ENCODE results near the gene OR12D2. TPM values are rescaled to one million over a fixed set of nuclear protein-coding genes. Genes with fewer than 3 reads are reported as not detected.

The OR12D2 gene
- total RNA-seq, 2 experiments from 2014 or later, result not detected

- Histone ChIP-seq H2AFZ (ENCODE audit: low read length) (no peak overlapping the region), H3K9me2 (ENCODE audit: insufficient read depth, low read length) (no peaks in the 10 kb centered on the region), H4K20me1 (ENCODE audit: insufficient read depth, low read length) (no peaks in the 10 kb centered on the region), H3K4me2 (ENCODE audit: low read length) (no peak overlapping the region), H3K36me3 (ENCODE audit: insufficient read depth, low read length) (no peaks in the 10 kb centered on the region), H3K9me3 (ENCODE audit: low read length) (no peaks in the 10 kb centered on the region), H3K27ac (ENCODE audit: low read depth, low read length, poor library complexity, severe bottlenecking) (no peak overlapping the region), H3K4me1 (ENCODE audit: insufficient read depth, low read length, poor library complexity, severe bottlenecking) (no peaks in the 10 kb centered on the region), H3K79me2 (ENCODE audit: insufficient read depth, low read depth, low read length) (no peaks in the 10 kb centered on the region), H3K4me3 (ENCODE audit: low read depth, low read length, poor library complexity, severe bottlenecking) (no peak overlapping the region)
- ChIA-PET CTCF (ENCODE audit: unreplicated experiment) (no interaction called here), POLR2A (no interaction called here)
- intact Hi-C loops (cut with micrococcal nuclease; ENCODE audit: unreplicated experiment), result loop anchor here (1.0 kb wide), 1 partner anchor 213 kb away; no protein-coding TSS in a partner anchor
- DNase-seq (ENCODE audit: low spot score), result no peak
- BruUV-seq (replicated peaks), result no TSS peak
- no peak; the same call in 1 of the 2 replicates for TF ChIP-seq CTCF (conservative IDR thresholded peaks at IDR 0.05; ENCODE audit: low read length)
- no peak for TF ChIP-seq EZH2phosphoT487 (IDR thresholded peaks at IDR 0.05; ENCODE audit: borderline replicate concordance, low read depth, low read length)
Observed at GRCh38 chr6:29376003-29376402, 19.4 kb upstream of the OR12D2 start.

- TF ChIP-seq EZH2phosphoT487 (IDR thresholded peaks at IDR 0.05; ENCODE audit: borderline replicate concordance, low read depth, low read length), result no peak
- TF ChIP-seq CTCF (conservative IDR thresholded peaks at IDR 0.05; ENCODE audit: low read length), result no peak
- no peaks in the 10 kb centered on the region for H3K79me2 ChIP-seq (ENCODE audit: insufficient read depth, low read depth, low read length)
- intact Hi-C loops (cut with micrococcal nuclease; ENCODE audit: unreplicated experiment), result no loop called here
- H4K20me1 ChIP-seq (ENCODE audit: insufficient read depth, low read length), result no peaks in the 10 kb centered on the region
- ChIA-PET CTCF (ENCODE audit: unreplicated experiment) (no interaction called here), POLR2A (no interaction called here)
- H3K27ac ChIP-seq (ENCODE audit: low read depth, low read length, poor library complexity, severe bottlenecking), result no peak overlapping the region
- H3K4me1 ChIP-seq (ENCODE audit: insufficient read depth, low read length, poor library complexity, severe bottlenecking), result no peaks in the 10 kb centered on the region
- no peaks in the 10 kb centered on the region for H3K9me3 ChIP-seq (ENCODE audit: low read length)
- no TSS peak for BruUV-seq (replicated peaks)
- H3K4me3 ChIP-seq (ENCODE audit: low read depth, low read length, poor library complexity, severe bottlenecking), result no peak overlapping the region
- H3K4me2 ChIP-seq (ENCODE audit: low read length), result no peak overlapping the region
- no peaks in the 10 kb centered on the region for H3K9me2 ChIP-seq (ENCODE audit: insufficient read depth, low read length)
- no peak overlapping the region for H2AFZ ChIP-seq (ENCODE audit: low read length)
- no peaks in the 10 kb centered on the region for H3K36me3 ChIP-seq (ENCODE audit: insufficient read depth, low read length)
- DNase-seq (ENCODE audit: low spot score), result no peak
Observed at GRCh38 chr6:29388533-29388932, 6.9 kb upstream of the OR12D2 start.

GRCh38 chr6:29399525-29399924 lies 4.1 kb downstream of the OR12D2 start:
- TF ChIP-seq CTCF (conservative IDR thresholded peaks at IDR 0.05; ENCODE audit: low read length) (no peak), EZH2phosphoT487 (IDR thresholded peaks at IDR 0.05; ENCODE audit: borderline replicate concordance, low read depth, low read length) (no peak)
- no TSS peak for BruUV-seq (replicated peaks)
- Histone ChIP-seq H3K79me2 (ENCODE audit: insufficient read depth, low read depth, low read length) (no peaks in the 10 kb centered on the region), H3K4me3 (ENCODE audit: low read depth, low read length, poor library complexity, severe bottlenecking) (no peak overlapping the region), H2AFZ (ENCODE audit: low read length) (no peak overlapping the region), H3K27ac (ENCODE audit: low read depth, low read length, poor library complexity, severe bottlenecking) (no peak overlapping the region), H3K9me2 (ENCODE audit: insufficient read depth, low read length) (no peaks in the 10 kb centered on the region), H3K4me1 (ENCODE audit: insufficient read depth, low read length, poor library complexity, severe bottlenecking) (no peaks in the 10 kb centered on the region), H3K36me3 (ENCODE audit: insufficient read depth, low read length) (no peaks in the 10 kb centered on the region), H3K9me3 (ENCODE audit: low read length) (no peaks in the 10 kb centered on the region), H4K20me1 (ENCODE audit: insufficient read depth, low read length) (no peaks in the 10 kb centered on the region), H3K4me2 (ENCODE audit: low read length) (no peak overlapping the region)
- CTCF ChIA-PET (ENCODE audit: unreplicated experiment), result no interaction called here
- no peak for DNase-seq (ENCODE audit: low spot score)
- intact Hi-C loops (cut with micrococcal nuclease; ENCODE audit: unreplicated experiment), result no loop called here
- POLR2A ChIA-PET, result interaction anchor here (0.6 kb wide), 1 partner anchor 89 kb away, joined by 3 read pairs; no protein-coding TSS in a partner anchor
